Renal pelvis (tissue), 4 donors: ENCODE results near the gene SDK1. TPM values are rescaled to one million over a fixed set of nuclear protein-coding genes. Genes with fewer than 3 reads are reported as not detected.
"Not testable (repeated sequence)": the region's sequence is repeated elsewhere in the genome, so short reads cannot be mapped to it uniquely, and the experiment has no call there.

Source experiments
- DNase-seq: peaks from one replicate; pipeline ENCODE4 v3.0.0-alpha.2; 2013
- polyA plus RNA-seq, 3 donors: library from polyadenylated mRNA; unstranded; fragments of 120-200 nt; gene quantifications; one replicate each; pipeline ENCODE4 v1.2.1, GENCODE V29; 2013; ENCODE audit not compliant: insufficient read length in 3 of 3

The SDK1 gene
- polyA plus RNA-seq, 3 donors = 7.5 to 8.9 (median 8.4) TPM

DNA sequence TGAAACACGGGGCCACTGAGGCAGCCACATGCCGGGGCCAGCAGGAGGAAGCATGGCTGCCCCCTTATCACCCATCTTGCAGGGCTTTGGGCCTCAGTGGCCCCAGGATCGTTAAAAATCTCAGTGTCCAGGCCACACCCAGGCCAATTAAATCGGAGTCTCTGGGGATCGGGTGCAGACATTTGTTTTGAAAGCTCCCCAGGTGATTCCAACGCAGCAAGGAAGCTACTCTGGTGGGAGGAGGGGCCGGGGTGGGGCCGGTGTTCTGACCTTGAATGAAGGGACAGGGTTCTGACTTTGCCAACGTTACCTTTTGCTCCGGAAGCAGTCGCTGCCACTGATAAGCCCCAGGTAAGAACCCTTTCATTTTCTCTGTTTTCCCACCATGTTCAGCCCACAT, 968.7 kb downstream of the SDK1 start:
- DNase-seq = no peak

DNA sequence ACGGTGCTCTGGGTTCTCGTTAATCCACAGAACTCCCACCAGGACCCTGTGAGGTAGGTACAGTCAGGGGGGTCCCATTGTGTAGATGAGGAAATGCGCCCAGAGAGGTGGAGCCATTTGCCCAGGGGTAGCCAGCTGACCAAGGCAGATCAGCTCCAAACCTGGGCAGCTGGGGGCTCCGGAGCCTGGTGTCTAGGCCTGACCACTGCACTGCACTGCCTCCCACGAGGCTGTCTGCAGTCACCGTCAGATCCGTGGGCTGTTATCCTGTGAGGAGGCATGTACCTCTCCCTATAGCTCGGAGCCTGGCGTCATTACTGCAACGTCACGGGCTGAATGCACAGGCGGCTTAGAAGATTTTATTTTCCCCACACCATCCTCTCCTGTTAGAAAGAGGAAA, 969.2 kb downstream of the SDK1 start:
- DNase-seq = no peak

DNA sequence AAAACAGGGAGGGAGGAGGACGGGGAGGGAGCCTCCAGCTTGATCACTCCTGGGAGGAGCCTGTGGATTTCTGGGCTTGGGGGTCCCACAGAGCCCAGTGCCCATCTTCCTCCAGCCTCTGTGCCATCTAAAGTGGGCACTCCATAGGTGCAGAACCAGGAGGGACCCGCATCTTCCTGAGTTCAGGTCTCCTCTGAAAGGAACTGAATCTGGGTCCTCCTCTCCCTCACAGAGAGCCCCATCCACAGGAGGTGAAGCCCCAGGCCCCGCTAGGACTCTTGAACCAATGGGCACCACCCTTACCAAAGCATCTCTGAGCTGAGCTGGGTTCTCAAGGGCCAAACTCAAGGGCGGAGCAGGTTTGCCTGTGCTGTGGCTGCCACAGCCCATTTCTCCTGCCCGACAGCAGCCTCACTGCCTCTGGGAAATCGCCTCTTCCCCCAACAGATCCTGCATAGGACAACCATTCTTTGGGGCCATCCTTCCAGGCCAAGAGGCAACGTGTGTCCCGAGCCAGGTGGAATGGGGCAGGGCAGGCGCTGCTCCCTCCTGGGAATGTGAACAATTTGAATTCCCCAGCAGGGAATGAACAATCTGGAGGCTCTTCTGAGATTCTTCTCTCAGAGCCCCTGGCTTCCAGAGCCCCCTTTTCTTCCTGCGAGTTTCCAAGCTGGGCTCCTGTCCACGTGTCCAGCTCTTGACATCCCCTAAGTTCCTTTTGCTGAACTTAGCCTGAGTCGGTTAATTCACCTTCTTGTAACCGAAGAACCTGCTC, 970.1 kb downstream of the SDK1 start:
- no peak for DNase-seq

DNA sequence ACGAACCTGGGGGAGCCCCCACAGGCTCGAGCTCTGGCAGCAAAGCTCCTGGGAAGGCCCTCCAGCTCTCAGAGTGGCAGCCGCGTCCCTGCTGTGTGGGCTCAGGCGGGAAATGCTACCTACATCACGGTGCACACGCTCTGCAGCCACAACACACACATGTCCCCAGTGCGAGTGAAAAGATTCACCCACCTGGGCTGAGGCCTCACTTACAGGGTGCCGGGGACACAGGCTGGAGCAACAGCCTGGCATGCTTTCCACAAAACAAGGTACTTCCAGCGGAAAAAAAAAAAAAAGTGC, 970.6 kb downstream of the SDK1 start:
- no peak for DNase-seq

DNA sequence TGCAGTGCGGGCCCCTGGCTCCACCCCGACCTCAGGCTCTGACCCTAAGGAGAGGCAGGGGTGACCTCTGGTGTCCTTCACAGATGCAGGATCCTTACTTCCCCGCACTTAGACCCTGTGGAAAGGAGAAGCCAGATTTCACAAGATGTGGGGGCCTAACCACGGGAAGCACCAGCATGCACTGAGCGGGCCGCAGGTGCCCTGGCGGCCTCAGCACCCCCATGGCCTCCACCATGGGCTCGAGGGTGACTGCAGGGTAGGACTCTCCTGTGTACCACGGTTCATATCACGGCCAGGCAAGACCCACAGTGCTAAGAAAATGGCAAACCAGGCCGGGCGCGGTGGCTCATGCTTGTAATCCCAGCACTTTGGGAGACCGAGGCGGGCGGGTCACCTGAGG, 971.1 kb downstream of the SDK1 start:
- no peak for DNase-seq

DNA sequence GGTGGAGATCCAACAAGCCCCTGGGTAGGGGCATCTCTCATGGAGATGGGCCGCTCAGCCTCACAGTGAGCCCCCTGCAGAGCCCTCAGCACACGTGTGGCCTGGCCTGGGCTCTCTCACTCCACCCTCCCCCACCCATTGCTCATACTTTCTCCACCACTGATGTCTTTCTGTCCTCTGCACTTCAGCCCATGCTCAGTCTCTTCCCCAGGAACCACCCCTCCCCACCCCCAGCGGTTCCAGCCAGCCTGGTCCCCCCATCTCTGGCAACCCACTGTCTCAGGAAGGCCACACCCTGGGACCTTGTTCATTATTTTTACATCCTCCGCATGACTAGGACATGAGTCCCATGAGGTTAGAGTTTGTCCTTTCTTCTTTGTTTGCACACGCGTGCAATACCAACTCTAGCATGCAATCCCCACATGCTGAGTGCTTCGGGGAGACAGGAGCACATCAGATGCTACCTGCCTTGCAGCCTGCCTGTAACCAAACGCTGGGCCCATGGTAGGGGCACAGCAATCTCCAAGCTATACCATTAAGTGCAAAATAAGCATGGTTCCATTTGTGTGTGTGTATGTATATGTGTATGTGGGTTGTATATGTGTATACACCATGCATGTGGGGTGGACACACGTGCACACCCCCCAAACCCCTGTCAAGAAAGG, 972.6 kb downstream of the SDK1 start:
- no peak for DNase-seq

DNA sequence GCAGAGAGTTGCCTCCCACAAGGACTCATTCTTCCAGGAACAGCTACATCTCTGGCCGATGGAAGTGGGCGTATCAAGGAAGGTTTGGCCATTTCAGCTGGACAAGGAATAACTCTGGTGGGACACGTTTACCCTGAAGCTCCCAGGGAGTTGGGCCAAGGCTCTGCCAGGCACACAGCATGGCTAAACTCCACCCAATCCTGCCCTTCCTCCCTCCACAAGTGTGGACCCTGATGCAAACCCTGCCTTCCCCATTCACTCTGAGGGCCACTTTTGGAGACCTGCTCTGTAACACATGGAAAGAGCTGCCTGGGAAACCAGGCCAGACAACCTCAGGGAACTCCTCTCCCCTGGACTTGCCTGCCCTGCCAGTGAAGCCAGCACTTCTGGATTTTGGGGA, 973.2 kb downstream of the SDK1 start:
- no peak for DNase-seq

DNA sequence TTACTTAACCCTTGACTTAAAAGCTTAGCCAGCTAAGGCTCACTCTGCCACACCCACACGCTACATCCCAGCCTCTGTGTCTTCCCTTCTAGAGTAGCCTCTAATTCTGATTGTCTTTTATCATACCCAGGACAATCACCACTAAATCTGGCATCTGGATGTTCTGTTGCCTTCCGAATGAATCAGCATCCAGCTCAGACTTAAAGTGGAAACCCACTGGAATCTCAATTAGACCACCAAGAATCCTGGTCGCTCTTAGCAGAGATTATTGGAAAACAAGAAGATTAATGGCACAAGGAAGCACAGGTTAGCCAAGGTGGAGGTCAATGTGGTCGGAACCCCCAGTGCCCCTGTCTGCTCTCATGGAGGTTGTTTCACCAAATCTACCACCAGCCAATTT, 976.9 kb downstream of the SDK1 start:
- no peak for DNase-seq

DNA sequence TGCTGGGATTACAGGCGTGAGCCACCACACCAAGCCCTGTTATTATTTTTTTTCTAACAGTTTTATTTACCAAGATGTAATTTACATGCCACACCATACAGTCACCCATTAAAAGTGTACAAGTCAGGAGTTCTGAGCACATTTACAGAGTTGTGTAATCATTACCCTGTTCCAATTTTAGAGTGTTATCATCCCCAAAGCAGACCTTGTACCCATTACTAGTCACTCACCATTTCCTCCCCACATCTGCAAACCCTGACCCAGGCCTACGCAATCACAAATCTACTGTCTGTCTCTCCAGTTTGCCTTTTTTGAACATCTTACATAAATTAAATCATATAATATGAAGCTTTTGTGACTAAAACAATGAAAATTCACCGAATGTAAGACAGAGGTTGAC, 978.2 kb downstream of the SDK1 start:
- no peak for DNase-seq

DNA sequence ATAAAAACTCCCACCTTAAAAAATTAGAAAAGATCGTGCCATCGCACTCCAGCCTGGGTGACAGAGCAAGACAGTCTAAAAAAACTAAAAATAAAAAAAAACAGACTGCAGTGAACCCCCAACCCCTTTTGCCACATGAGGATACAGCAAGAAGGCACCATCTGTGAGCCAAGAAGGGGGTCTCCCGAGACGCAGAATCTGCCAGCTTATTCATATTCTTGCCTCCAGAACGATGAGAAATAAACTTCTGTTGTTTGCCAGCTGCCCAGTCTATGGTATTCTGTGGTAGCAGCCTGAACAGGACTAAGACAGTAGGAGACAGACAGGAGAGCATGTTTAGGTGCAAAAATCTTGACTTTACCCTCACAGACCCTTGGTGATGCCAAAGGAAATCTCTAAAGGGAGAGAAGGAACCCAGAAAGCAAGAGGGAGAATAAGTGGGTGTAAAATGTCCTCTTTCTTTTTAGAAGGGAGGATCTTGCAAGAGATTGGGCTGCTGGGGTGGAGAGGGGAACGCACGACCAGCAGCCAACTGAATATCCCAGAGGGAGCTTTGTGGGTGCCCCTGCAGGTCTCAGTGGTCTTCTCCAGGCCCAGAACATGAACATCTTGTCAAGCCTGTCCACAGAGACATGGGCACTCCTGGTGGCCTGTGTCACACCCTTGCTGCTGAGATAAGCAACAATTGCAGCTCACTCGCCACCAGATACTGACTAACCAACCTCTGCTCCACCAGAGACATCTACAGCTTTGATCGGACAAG, 980.4 kb downstream of the SDK1 start:
- no peak for DNase-seq

DNA sequence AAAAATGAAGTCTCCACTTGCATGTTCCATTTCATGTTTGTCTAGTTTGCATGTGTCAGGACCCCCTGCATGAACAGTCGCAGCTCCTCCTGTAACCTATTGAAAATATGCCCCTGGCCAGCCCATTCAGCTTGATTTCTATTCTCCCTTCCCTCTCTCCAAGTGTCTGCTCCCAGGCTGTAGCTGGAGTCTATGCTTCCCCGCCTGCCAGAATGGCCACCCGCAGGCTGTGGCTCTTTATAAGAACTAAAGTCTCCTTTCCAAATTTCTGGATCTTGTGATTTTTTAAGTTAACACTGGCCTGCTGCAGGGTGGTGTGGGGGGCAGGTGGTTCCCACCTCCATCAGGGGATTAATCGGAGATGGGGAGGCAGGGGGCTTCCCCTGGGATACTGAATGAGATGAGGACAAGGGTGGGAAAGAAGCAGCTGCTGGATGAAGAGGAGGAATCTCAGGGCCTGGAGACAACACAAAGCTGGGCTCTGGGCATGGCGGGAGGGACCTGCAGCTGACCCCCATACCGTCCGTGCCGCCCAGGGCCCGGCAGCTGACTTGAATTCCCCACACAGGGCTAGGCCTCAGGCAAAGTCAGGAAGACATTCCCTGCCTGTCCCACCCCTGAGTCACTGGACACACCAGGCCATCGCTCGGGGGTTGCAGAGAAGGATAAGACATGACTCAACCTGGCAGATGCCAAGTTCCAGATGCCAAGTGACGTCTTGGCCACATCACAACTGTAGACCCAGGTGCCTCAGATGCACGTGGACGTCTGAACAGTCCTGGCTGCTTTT, 981.6 kb downstream of the SDK1 start:
- DNase-seq = no peak

DNA sequence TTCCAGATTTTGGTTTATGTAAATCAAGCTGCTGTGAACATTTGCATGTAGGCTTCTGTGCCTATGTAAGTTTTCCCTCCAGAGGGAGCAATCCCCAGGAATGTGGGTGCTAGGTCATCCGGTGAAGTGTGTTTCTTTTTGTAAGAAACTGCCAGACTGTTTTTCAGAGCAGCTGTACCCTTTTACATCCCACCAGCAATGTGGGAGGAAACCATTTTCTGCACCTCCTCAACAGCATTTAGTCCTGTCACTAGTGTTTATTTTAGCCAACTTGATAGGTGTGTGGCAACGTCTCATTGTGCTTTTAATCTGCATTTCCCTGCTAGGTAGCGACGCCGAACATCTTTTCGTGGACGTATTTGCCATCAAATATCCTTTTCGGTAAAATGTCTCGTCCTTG, 985.3 kb downstream of the SDK1 start:
- peak; percentile 20 for DNase-seq

DNA sequence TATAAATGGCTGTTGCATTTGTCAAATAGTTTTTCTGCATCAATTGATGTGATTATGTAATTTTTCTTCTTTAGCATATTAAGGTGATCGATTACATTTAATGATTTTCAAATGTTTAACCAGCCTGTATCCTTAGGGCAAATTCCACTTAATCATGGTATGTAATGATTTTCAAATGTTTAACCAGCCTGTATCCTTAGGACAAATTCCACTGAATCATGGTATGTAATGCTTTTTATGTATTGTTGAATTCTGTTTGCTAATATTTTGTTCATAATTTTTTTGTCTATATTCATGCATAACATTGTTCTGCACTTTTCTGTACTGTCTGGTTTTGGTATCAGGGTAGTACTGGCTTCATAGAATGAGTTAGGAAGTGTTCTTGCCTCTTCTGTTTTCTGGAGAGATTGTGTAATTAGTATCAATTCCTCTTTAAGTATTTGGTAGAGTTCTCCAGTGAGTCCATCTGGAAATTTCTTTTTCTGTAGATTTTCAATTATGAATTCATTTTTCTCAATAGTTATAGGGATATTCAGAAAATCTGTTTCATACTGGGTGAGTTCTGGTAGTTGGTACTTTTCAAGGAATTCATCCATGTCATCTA, 987.8 kb downstream of the SDK1 start:
- DNase-seq = no peak

DNA sequence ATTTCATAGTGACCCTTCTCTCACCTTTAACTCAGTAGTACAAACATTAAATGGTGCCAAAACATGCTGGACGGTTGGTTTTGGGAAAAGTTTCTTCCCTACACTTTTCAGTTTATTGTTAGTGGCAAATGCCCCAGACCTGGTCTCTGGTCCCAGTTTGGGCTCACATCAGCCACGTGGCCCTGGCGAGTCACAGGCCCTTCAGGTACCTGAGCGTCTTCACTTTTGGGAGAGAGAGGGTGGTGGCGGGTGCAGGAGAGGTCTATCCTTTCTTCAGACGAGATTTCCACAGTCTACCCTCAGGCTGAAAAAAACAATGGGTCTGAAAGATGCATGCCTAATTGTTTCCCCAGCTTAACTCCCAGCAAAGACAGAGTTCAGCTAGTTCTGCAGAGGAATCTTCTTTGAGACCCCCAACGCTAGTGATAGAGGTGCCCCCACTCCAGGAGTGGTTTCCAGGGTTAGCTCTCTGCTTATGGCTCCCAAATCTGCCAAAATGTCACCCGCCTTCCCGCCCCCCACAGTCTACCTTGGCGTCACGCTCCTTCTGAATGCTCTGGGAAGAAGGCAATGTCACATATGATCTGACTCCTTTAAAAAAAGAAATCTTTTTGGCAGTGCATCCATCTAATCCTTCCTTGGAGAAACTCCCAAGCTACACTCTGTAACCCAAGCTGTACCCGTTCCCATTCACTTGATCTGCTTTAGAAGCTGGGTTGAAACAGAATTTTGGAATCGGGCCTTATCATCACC, 996.3 kb downstream of the SDK1 start:
- DNase-seq = no peak

DNA sequence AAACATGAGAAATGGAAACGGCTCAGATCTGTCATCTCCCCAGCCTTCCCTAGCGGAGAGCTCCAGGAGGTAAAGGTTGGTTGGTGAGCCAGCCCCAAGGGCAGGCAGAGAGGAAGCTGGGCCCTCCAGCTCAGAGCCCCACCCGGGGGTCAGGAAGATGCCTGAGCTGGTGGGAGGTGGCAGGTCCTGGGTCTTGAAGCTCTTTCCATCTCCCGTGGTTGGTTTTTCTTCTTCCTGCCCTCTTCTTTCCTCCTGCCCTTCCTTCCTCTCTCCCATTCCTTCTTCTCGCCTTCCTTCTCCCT, 996.8 kb downstream of the SDK1 start:
- DNase-seq = no peak

DNA sequence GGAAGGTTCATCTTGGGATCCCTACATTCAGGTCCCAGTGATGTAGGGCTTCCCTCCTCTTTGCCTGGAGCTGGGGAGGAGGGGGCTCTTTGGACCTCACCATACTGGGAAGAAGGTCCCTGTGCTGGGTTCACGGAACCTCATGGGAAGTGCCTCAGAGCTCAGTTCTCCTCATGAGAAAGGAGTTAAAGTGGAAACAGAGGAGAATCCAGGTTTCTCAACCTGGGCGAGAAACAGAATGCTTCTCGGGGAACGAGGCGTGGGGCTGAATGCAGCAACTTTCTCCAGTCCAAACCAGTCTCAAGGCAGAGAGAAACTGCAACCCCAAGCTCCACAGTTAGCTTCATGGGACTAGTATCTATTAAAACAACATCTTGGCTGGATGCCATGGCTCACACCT, 998.4 kb downstream of the SDK1 start:
- DNase-seq = no peak

DNA sequence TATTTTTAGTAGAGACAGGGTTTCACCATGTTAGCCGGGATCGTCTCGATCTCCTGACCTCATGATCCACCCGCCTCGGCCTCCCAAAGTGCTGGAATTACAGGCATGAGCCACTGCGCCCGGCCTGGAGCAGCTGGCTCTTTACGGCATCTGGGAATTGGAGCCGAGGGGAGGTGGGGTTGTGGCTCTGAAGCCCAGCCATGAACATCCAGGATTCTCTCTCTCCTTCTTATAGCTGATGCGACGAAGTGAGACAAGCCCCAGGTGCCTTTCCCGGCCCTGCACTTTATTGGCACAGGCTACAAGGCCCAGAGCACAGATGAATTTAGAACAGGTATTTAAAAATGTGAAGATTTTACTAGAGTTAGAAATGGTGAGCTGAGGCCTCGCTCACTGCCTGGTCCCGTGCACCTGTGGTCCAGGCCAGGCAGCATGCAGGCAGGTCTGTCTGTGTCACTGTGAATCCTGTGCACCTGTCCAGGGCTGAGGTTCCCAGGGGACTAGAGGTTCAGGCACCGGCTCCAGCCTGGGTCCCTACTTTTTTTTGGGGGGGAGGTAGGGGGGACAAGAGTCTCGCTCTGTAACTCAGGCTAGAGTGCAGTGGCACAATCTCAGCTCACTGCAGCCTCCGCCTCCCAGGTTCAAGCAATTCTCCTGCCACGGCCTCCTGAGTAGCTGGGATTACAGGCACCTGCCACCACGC, 1001.3 kb downstream of the SDK1 start:
- no peak for DNase-seq

DNA sequence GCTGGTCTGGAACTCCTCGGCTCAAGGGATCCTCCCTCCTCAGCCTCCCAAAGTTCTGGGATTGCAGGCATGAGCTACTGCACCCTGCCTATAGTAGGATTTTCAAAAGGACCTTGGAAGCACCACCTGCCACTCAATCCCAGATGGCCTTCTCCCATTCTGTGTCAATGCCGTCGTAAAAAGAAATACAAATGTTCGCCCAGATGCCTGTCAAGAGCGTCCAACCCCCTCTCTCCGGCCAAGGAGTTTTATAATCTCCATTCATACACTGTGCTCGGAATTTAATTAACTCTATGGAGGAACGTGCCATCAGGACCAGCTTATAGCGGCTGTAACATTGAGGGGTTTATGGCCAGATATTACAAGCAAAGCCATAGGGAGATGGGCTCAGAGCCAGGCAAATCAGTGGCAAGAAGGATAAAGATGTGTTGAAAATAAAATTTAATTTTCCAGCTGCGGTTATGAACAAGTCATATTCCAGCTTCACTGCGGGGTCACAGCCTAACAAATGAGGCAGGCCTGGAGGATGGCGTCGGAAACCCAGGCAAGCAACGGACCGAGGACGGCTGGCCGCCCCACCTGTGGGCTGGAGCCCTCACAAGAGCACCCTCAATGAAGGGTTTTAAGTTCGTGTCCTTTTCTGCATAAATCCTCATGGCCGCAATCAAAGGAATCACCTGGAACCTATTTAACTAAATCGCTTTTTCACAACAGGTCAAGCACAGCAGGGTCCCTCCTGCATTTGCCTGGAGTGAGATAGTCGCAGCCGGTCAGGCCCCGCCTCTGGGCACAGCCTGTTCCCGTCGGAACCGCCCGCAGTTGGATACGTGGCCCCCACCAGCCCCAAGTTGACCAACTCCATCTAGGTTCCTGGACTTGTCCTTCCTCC, 1006.5 kb downstream of the SDK1 start:
- no peak for DNase-seq

DNA sequence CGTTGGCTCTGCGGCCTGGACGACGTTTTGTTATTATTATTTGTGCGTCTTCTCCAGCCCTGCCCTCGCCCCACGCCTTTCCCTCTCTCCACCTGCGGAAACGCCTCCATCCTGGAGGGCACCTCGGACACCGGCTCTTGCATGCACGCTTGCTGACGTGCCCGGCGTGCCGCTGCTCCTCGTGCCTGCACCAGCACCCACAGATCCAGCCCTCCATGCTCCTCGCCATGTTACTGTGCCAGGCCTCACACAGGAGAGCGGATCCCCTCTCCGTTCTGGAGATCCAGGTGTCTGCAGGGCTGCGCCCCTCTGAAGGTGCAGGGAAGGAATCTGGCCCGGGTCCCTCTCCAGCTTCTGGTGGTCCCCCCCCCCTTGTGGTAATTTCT, 1007.1 kb downstream of the SDK1 start:
- no peak for DNase-seq

DNA sequence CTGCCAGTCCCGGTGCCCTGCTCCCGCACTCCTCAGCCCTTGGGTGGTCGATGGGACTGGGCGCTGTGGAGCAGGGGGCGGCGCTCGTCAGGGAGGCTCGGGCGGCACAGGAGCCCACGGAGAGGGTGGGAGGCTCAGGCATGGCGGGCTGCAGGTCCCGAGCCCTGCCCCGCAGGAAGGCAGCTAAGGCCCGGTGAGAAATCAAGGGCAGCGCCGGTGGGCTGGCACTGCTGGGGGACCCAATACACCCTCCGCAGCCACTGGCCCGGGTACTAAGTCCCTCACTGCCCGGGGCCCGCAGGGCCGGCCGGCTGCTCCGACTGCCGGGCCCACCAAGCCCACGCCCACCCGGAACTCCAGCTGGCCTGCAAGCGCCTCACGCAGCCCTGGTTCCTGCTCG, 1012.9 kb downstream of the SDK1 start:
- not testable (repeated sequence) for DNase-seq
